Endothelial cell of umbilical vein (primary cell): ENCODE measurements around the gene ATAT1.

Source experiments
- EZH2 ChIP-seq: IDR thresholded peaks from 2 replicates; pipeline ENCODE4 v1.6.1; 2012; ENCODE audit warnings: borderline replicate concordance, low read depth, mild to moderate bottlenecking, moderate library complexity, low read length, inconsistent platforms; ENCODE audit not compliant: severe bottlenecking
- FOS ChIP-seq: IDR thresholded peaks from 2 replicates; pipeline ENCODE4 v1.6.1; 2011; ENCODE audit warnings: mild to moderate bottlenecking, low read length, moderate library complexity, borderline replicate concordance; ENCODE audit not compliant: insufficient read depth
- MYC ChIP-seq: IDR thresholded peaks from one replicate; pipeline ENCODE4 v1.6.1; 2011; ENCODE audit warnings: mild to moderate bottlenecking, low read depth, low read length
- POLR2A ChIP-seq: IDR thresholded peaks from 2 replicates; pipeline ENCODE4 v1.6.1; 2012; ENCODE audit warnings: low read depth, mild to moderate bottlenecking, control low read depth, low read length
- POLR2AphosphoS5 ChIP-seq: IDR thresholded peaks from 2 replicates; pipeline ENCODE4 v1.6.1; 2012; ENCODE audit warnings: low read depth, mild to moderate bottlenecking, control low read depth, low read length, moderate library complexity; ENCODE audit not compliant: insufficient read depth
- TF ChIP-seq, protein P1 (sequence below), 2 donors: IDR thresholded peaks; 1 replicate in 1 of 2; 2 replicates in 1 of 2; pipeline ENCODE4 v1.5.1; 2011; ENCODE audit warnings: low read length in 2 of 2, mild to moderate bottlenecking in 2 of 2, moderate library complexity in 2 of 2, control low read depth in 1 of 2, inconsistent platforms in 1 of 2, low read depth in 1 of 2; ENCODE audit not compliant: insufficient read depth in 1 of 2; ENCODE audit errors: extremely low read depth in 1 of 2

DNA sequence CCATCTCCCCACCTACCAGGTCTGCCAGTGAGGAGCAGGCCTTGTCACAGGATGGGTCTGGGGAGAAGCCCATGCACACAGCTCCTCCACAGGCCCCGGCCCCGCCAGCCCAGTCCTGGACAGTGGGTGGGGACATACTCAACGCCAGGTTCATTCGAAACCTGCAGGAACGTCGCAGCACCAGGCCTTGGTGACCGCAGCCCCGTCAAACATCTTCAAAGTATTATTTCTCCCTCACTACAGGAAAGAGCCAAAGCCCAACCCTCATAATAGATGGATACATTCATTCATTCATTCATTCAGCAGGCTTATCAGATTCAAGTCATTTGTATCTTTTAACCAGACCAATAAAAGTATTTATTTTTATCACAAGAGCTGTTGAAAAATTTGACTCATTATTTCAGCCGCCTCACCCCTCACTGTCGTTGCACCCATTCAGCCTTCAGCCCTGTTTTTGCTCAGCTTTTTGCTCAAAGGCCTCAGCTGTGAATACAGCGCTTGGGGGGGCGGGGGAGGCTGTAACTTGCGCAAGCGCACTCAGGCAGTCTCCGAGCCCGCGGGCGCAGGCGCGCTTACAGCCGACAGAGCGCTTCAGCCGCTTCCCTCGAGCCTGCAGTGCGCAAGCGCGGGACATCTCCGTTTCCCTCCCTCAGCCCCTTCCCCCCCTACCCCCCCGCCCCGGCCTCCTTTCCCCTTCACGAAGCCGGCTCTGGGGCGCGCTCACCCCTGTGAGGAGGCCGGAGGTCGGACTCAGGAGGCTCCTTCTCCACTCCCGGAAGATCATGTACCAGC is 20.0 kb downstream of the ATAT1 start, which contains the start of gene C6orf136:
- TF ChIP-seq, protein P1, sequence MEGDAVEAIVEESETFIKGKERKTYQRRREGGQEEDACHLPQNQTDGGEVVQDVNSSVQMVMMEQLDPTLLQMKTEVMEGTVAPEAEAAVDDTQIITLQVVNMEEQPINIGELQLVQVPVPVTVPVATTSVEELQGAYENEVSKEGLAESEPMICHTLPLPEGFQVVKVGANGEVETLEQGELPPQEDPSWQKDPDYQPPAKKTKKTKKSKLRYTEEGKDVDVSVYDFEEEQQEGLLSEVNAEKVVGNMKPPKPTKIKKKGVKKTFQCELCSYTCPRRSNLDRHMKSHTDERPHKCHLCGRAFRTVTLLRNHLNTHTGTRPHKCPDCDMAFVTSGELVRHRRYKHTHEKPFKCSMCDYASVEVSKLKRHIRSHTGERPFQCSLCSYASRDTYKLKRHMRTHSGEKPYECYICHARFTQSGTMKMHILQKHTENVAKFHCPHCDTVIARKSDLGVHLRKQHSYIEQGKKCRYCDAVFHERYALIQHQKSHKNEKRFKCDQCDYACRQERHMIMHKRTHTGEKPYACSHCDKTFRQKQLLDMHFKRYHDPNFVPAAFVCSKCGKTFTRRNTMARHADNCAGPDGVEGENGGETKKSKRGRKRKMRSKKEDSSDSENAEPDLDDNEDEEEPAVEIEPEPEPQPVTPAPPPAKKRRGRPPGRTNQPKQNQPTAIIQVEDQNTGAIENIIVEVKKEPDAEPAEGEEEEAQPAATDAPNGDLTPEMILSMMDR (IDR thresholded peaks at IDR 0.05; ENCODE audit: extremely low read depth in 1 of 2, insufficient read depth in 1 of 2, low read depth in 1 of 2, low read length in 2 of 2): no peak
- TF ChIP-seq EZH2 (no peak), MYC (no peak), POLR2AphosphoS5 (no peak), POLR2A (no peak), FOS (no peak)
